KMS-11 (cell line): Measurements from ENCODE around the gene RNF13.

Experiments
- H2AFZ ChIP-seq: fragments of 200-600 bp; sonication (generic); 2 replicates; pipeline ENCODE4 v1.6.1; 2016; ENCODE audit warnings: antibody characterized with exemption, mixed run types, low read depth
- H3K27ac ChIP-seq: fragments of 200-600 bp; sonication (generic); 2 replicates; pipeline ENCODE4 v1.6.1; 2016; ENCODE audit warnings: mild to moderate bottlenecking, mixed run types
- H3K27me3 ChIP-seq: fragments of 200-600 bp; sonication (generic); 2 replicates; pipeline ENCODE4 v1.6.1; 2017; ENCODE audit warnings: mild to moderate bottlenecking, low read depth, mixed run types, moderate library complexity; ENCODE audit not compliant: insufficient read depth
- H3K36me3 ChIP-seq: fragments of 200-600 bp; sonication (generic); 2 replicates; pipeline ENCODE4 v1.6.1; 2017; ENCODE audit warnings: mild to moderate bottlenecking, mixed run types; ENCODE audit not compliant: insufficient read depth
- H3K4me1 ChIP-seq: fragments of 200-600 bp; sonication (generic); 2 replicates; pipeline ENCODE4 v1.6.1; 2016; ENCODE audit warnings: mild to moderate bottlenecking, low read depth, mixed run types; ENCODE audit not compliant: poor library complexity, severe bottlenecking
- H3K4me2 ChIP-seq: fragments of 200-600 bp; sonication (generic); 2 replicates; pipeline ENCODE4 v1.7.0; 2016; ENCODE audit warnings: mild to moderate bottlenecking, mixed run types
- H3K4me3 ChIP-seq: fragments of 200-600 bp; sonication (generic); IDR thresholded peaks from 2 replicates; pipeline ENCODE4 v1.6.1; 2017; ENCODE audit warnings: low read depth, low read length, mixed read lengths; ENCODE audit not compliant: insufficient read depth
- H3K79me2 ChIP-seq: fragments of 200-600 bp; sonication (generic); 2 replicates; pipeline ENCODE4 v1.6.1; 2016; ENCODE audit warnings: low read depth, mixed run types; ENCODE audit not compliant: insufficient read depth
- H3K9ac ChIP-seq: fragments of 200-600 bp; sonication (generic); 2 replicates; pipeline ENCODE4 v1.6.1; 2016; ENCODE audit warnings: mild to moderate bottlenecking, mixed run types
- H4K20me1 ChIP-seq: fragments of 200-600 bp; sonication (generic); 2 replicates; pipeline ENCODE4 v1.6.1; 2016; ENCODE audit warnings: mild to moderate bottlenecking, mixed run types; ENCODE audit not compliant: insufficient read depth
- CTCF ChIP-seq: fragments of 200-600 bp; sonication (generic); conservative IDR thresholded peaks from 2 replicates; pipeline ENCODE4 v1.6.1; 2017; ENCODE audit warnings: low read depth, mild to moderate bottlenecking, antibody characterized with exemption, low read length, moderate library complexity, mixed read lengths

RNF13 gene

DNA sequence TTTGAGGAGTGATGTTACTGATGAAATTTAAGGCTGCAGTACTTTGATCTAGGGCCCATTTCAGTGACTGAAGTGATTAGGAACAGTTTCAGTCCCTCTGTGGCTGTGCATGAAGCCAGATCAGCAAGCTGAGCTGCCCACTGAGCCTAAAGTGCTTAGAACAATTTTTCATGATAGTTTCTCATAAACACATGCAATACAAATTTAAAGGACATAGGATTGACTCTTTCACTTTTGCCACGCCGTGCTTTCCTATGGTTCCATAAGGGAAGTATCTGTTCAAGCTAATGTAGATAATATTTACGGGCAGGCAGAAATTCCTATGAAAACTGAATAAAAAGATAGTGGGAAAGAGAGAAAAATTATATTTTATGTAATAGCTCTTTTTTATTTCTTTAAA lies 31.3 kb upstream of the RNF13 start:
- TF ChIP-seq CTCF, result no peak
- Histone ChIP-seq H3K4me2 (no peak overlapping the region), H3K27ac (no peak overlapping the region), H3K79me2 (no peaks in the 10 kb centered on the region), H4K20me1 (no peaks in the 10 kb centered on the region), H3K9ac (no peak overlapping the region), H3K4me1 (no peaks in the 10 kb centered on the region), H3K27me3 (no peaks in the 10 kb centered on the region), H2AFZ (no peak overlapping the region), H3K4me3 (no peak overlapping the region), H3K36me3 (no peaks in the 10 kb centered on the region)

DNA sequence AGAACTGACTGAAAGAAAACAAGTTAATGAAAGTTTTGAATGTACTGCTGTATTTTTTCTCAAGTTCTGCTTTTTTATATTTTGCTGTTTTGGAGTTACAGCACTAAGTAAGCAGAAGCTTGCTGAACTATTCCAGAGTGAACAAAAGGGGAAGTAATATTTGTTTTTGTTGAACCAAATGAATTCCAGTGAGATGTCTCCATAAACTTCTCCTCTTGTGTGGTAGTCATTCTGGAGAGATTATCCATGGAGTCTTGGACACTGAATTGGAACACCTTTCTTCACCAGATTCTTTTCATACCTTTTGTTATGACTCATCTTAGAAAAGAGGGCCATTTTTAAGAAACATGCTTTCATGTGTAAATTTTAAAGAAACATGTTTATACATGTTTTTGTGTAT lies 29.4 kb upstream of the RNF13 start:
- Histone ChIP-seq H3K4me3 (no peak overlapping the region), H4K20me1 (no peaks in the 10 kb centered on the region), H3K4me1 (no peaks in the 10 kb centered on the region), H3K27me3 (no peaks in the 10 kb centered on the region), H3K4me2 (no peak overlapping the region), H2AFZ (no peak overlapping the region), H3K9ac (no peak overlapping the region), H3K27ac (no peak overlapping the region), H3K79me2 (no peaks in the 10 kb centered on the region), H3K36me3 (no peaks in the 10 kb centered on the region)
- no peak for TF ChIP-seq CTCF

DNA sequence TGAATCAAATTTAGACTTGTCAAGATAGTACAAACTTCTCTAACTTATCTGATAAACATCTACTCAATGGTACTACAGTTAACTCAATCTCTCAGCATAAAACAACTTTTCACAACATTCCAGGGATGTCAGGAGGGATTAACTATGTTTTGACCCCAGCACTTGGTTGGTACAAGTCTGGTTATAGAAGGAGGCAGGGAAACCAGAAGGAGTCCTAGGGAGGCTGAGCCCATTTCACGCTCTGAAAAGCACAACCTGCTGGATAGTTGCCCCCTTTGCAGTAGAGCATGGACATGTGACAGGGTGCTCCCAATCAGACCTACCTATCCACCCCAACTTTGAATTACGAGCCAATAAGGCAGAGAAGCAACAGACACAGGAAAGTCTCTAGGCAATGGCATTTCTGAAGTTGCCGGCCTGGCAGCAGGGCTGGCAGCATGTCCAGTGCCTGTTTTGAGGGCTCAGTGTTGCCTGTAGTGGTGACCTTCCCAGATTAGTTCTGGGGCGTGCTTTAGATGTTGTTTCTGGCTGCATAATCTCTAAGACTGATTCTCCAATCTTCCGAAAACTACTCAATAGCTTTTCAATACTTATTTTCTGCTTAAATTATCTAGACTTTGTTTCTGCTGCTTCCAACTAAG lies 28.8 kb upstream of the RNF13 start:
- no peak overlapping the region for H3K4me3 ChIP-seq
- H3K9ac ChIP-seq, result no peak overlapping the region
- H2AFZ ChIP-seq, result no peak overlapping the region
- H3K4me2 ChIP-seq, result no peak overlapping the region
- no peaks in the 10 kb centered on the region for H3K4me1 ChIP-seq
- no peaks in the 10 kb centered on the region for H4K20me1 ChIP-seq
- H3K79me2 ChIP-seq, result no peaks in the 10 kb centered on the region
- H3K27me3 ChIP-seq, result no peaks in the 10 kb centered on the region
- TF ChIP-seq CTCF, result no peak
- no peaks in the 10 kb centered on the region for H3K36me3 ChIP-seq
- no peak overlapping the region for H3K27ac ChIP-seq

DNA sequence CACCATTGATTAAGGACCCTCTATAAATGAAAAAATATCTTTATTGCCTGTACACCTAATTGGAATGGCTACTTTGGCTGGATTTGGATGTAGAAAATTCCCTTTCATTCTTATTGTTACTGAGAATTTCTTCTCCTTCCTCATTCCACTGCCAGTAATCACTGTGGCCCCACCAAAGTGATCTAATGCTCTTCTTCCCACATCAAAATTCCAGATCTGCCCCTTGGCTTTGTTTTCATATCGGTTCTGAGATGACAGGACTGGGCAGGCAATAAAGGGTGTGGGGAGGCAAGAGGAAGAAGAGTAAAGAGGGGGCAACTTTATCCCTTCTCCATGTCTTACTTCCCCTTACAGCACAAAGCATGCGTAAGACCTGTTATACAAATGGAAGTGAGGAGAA lies 22.7 kb upstream of the RNF13 start:
- no peak for TF ChIP-seq CTCF
- Histone ChIP-seq H3K4me3 (no peak overlapping the region), H3K4me2 (no peak overlapping the region), H3K4me1 (no peaks in the 10 kb centered on the region), H2AFZ (no peak overlapping the region), H3K27me3 (no peaks in the 10 kb centered on the region), H4K20me1 (no peaks in the 10 kb centered on the region), H3K27ac (no peak overlapping the region), H3K79me2 (no peaks in the 10 kb centered on the region), H3K36me3 (no peaks in the 10 kb centered on the region), H3K9ac (no peak overlapping the region)
